GM21619 (cell line): ENCODE measurements around the gene CDH1.

Experiments used
- ATAC-seq: cut with Tn5 transposase; IDR thresholded peaks from one replicate; pipeline ENCODE4 v1.9.1; 2021; ENCODE audit not compliant: unreplicated experiment

Gene CDH1

GRCh38 chr16:68843482-68844210 is 106.6 kb downstream of the CDH1 start, which contains the start of gene TANGO6:
TSS of gene TANGO6 (plus strand) at chr16:68843531. CDS start at chr16:68843618, 87 bp downstream.
- peak; percentile 87 for ATAC-seq

GRCh38 chr16:68844211-68844564 is 107.1 kb downstream of the CDH1 start:
- ATAC-seq, result no peak

- ATAC-seq, result no peak
Observed at GRCh38 chr16:68848786-68849185, 111.7 kb downstream of the CDH1 start.

- no peak for ATAC-seq
Observed at GRCh38 chr16:68850481-68850880, 113.4 kb downstream of the CDH1 start.

GRCh38 chr16:68851601-68852000 is 114.5 kb downstream of the CDH1 start:
- no peak for ATAC-seq

- ATAC-seq, result no peak
Observed at GRCh38 chr16:68857479-68857878, 120.4 kb downstream of the CDH1 start.

GRCh38 chr16:68859828-68860227 is 122.7 kb downstream of the CDH1 start:
- ATAC-seq, result no peak

- ATAC-seq, result no peak
Observed at GRCh38 chr16:68860978-68861892, 124.1 kb downstream of the CDH1 start.

GRCh38 chr16:68866933-68867332 is 129.8 kb downstream of the CDH1 start:
- no peak for ATAC-seq

- no peak for ATAC-seq
Observed at GRCh38 chr16:68869492-68870088, 132.5 kb downstream of the CDH1 start.

- no peak for ATAC-seq
Observed at GRCh38 chr16:68873635-68874471, 136.8 kb downstream of the CDH1 start.

- no peak for ATAC-seq
Observed at GRCh38 chr16:68875871-68876270, 138.8 kb downstream of the CDH1 start.

GRCh38 chr16:68883685-68884084 is 146.6 kb downstream of the CDH1 start:
- ATAC-seq, result no peak

GRCh38 chr16:68884401-68884800 is 147.3 kb downstream of the CDH1 start:
- no peak for ATAC-seq
